Body of pancreas (tissue), 4 donors: Measurements from ENCODE around the gene KLF16.
"Not testable (repeated sequence)": the region's sequence is repeated elsewhere in the genome, so short reads cannot be mapped to it uniquely, and the experiment has no call there.

Experiments
- CTCF ChIP-seq, 7 experiments: fragments of 450-650 bp in 4 of 7; fragments of 200-600 bp in 3 of 7; sonication (generic) in 3 of 7; IDR thresholded peaks; one replicate each; pipeline ENCODE4 v1.5.1; 2016 to 2019; ENCODE audit warnings: antibody characterized with exemption in 7 of 7
- POLR2A ChIP-seq, 3 donors: fragments of 450-650 bp; IDR thresholded peaks; one replicate each; pipeline ENCODE4 v1.6.1; 2016; ENCODE audit warnings: antibody characterized with exemption in 3 of 3, mild to moderate bottlenecking in 2 of 3

GRCh38 chr19:1886360-1886759 is 23.0 kb upstream of the KLF16 start:
- not testable (repeated sequence) for TF ChIP-seq POLR2A, CTCF (IDR thresholded peaks at IDR 0.05)
